ENCODE data around the gene SEPTIN8. TPM values are rescaled to one million over a fixed set of nuclear protein-coding genes. Genes with fewer than 3 reads are reported as not detected.

SEPTIN8 gene
- total and polyA plus RNA-seq, 2 of the 13 experiments (the other 11 are each of a cell fraction or from before 2014, with no cell fraction given), result 41.4 to 49.9 TPM

- in situ Hi-C loops (cut with HindIII; ENCODE audit: extremely low pct_ligation_motif_present, low pct_unique_long_range_greater_than_20kb) (loop anchor here (5.0 kb wide), 1 partner anchor 44 kb away; no protein-coding TSS in a partner anchor), intact Hi-C loops (cut with micrococcal nuclease; ENCODE audit: unreplicated experiment) (no loop called here)
- no peak for ATAC-seq
- Histone ChIP-seq H4K20me1 (ENCODE audit: insufficient read depth, low read length) (no peaks in the 10 kb centered on the region), H3K4me2 (ENCODE audit: low read depth, low read length) (no peak overlapping the region), H3K4me3 (replicated peaks in 1 of 3; ENCODE audit: insufficient read depth in 1 of 3, low read depth in 2 of 3, low read length in 3 of 3) (no peak overlapping the region), H3K4me1 (ENCODE audit: insufficient read depth, low read length) (peaks cover 68% of the 10 kb centered on the region), H3K9ac (ENCODE audit: insufficient read depth, low read depth, low read length) (no peak overlapping the region), H3K27me3 (ENCODE audit: control insufficient read depth in 1 of 2, insufficient read depth in 2 of 2, low read length in 2 of 2) (no peaks in the 10 kb centered on the region), H2AFZ (ENCODE audit: low read length) (no peak overlapping the region), H3K36me3 (replicated peaks in 1 of 2; ENCODE audit: control insufficient read depth in 1 of 2, insufficient read depth in 2 of 2, low read length in 2 of 2) (no peaks in the 10 kb centered on the region), H3K79me2 (ENCODE audit: insufficient read depth, low read length) (peaks cover 57% of the 10 kb centered on the region), H3K27ac (ENCODE audit: extremely low read length, insufficient read depth, low read length) (no peak overlapping the region), H3K9me3 (ENCODE audit: low read length) (no peaks in the 10 kb centered on the region)
- no TSS peak for BruUV-seq (replicated peaks)
- TF ChIP-seq ZNF468 (CRISPR knock-in tag; IDR thresholded peaks at IDR 0.05), result no peak
- no peak for TF ChIP-seq XBP1 (CRISPR knock-in tag; IDR thresholded peaks at IDR 0.05)
- TF ChIP-seq, protein P1, sequence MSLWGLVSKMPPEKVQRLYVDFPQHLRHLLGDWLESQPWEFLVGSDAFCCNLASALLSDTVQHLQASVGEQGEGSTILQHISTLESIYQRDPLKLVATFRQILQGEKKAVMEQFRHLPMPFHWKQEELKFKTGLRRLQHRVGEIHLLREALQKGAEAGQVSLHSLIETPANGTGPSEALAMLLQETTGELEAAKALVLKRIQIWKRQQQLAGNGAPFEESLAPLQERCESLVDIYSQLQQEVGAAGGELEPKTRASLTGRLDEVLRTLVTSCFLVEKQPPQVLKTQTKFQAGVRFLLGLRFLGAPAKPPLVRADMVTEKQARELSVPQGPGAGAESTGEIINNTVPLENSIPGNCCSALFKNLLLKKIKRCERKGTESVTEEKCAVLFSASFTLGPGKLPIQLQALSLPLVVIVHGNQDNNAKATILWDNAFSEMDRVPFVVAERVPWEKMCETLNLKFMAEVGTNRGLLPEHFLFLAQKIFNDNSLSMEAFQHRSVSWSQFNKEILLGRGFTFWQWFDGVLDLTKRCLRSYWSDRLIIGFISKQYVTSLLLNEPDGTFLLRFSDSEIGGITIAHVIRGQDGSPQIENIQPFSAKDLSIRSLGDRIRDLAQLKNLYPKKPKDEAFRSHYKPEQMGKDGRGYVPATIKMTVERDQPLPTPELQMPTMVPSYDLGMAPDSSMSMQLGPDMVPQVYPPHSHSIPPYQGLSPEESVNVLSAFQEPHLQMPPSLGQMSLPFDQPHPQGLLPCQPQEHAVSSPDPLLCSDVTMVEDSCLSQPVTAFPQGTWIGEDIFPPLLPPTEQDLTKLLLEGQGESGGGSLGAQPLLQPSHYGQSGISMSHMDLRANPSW (CRISPR knock-in tag; IDR thresholded peaks at IDR 0.05; ENCODE audit: borderline replicate concordance), result no peak
- 94% methylated on average over 12 of the region's 12 CpGs for WGBS (ENCODE audit: low lambda C conversion rate)
- DNase-seq (ENCODE audit: low spot score), result no peak
- CTCF ChIA-PET (ENCODE audit: low intra/inter-chr PET ratio, low total read pairs), result no interaction called here
- POLR2A ChIA-PET, result no interaction called here
- FAIRE-seq, result no peak
Measured at GRCh38 chr5:132773601-132774355, 3.3 kb downstream of the SEPTIN8 start.

- Histone ChIP-seq H3K4me1 (ENCODE audit: insufficient read depth, low read length) (peaks cover 64% of the 10 kb centered on the region), H4K20me1 (ENCODE audit: insufficient read depth, low read length) (no peaks in the 10 kb centered on the region), H3K36me3 (replicated peaks in 1 of 2; ENCODE audit: control insufficient read depth in 1 of 2, insufficient read depth in 2 of 2, low read length in 2 of 2) (peaks cover 0 to 4% of the 10 kb centered on the region in 2 experiments; a peak in 1 of 5 replicates), H3K4me3 (replicated peaks in 1 of 3; ENCODE audit: insufficient read depth in 1 of 3, low read depth in 2 of 3, low read length in 3 of 3) (no peak overlapping the region), H3K27me3 (ENCODE audit: control insufficient read depth in 1 of 2, insufficient read depth in 2 of 2, low read length in 2 of 2) (no peaks in the 10 kb centered on the region), H3K9ac (ENCODE audit: insufficient read depth, low read depth, low read length) (no peak overlapping the region), H3K79me2 (ENCODE audit: insufficient read depth, low read length) (peaks cover 63% of the 10 kb centered on the region), H2AFZ (ENCODE audit: low read length) (no peak overlapping the region), H3K27ac (ENCODE audit: extremely low read length, insufficient read depth, low read length) (no peak overlapping the region), H3K4me2 (ENCODE audit: low read depth, low read length) (no peak overlapping the region), H3K9me3 (ENCODE audit: low read length) (no peaks in the 10 kb centered on the region)
- FAIRE-seq (no peak), ATAC-seq (no peak), DNase-seq (ENCODE audit: low spot score) (no peak)
- ChIA-PET CTCF (ENCODE audit: low intra/inter-chr PET ratio, low total read pairs) (no interaction called here), POLR2A (no interaction called here)
- WGBS (ENCODE audit: low lambda C conversion rate), result 100% methylated on average over 4 of the region's 5 CpGs
- in situ Hi-C loops (cut with HindIII; ENCODE audit: extremely low pct_ligation_motif_present, low pct_unique_long_range_greater_than_20kb), result loop anchor here (5.0 kb wide), 1 partner anchor 44 kb away; no protein-coding TSS in a partner anchor
- intact Hi-C loops (cut with micrococcal nuclease; ENCODE audit: unreplicated experiment), result no loop called here
- no TSS peak for BruUV-seq (replicated peaks)
- TF ChIP-seq EP300 (IDR thresholded peaks at IDR 0.05; ENCODE audit: low read depth in 2 of 2, low read length in 2 of 2) (no peak), EP300 (CRISPR knock-in tag; IDR thresholded peaks at IDR 0.05; ENCODE audit: borderline replicate concordance) (no peak), ZNF720 (CRISPR knock-in tag; IDR thresholded peaks at IDR 0.05) (no peak), ATF2 (CRISPR knock-in tag; IDR thresholded peaks at IDR 0.05) (no peak), ZNF326 (CRISPR knock-in tag; IDR thresholded peaks at IDR 0.05; ENCODE audit: borderline replicate concordance) (no peak), PHF21A (CRISPR knock-in tag; IDR thresholded peaks at IDR 0.05) (no peak), RNF2 (conservative IDR thresholded peaks at IDR 0.05; ENCODE audit: low read depth) (no peak), HHEX (CRISPR knock-in tag; IDR thresholded peaks at IDR 0.05) (no peak), CAMTA2 (CRISPR knock-in tag; IDR thresholded peaks at IDR 0.05; ENCODE audit: borderline replicate concordance) (no peak)
- TF ChIP-seq, protein P2, sequence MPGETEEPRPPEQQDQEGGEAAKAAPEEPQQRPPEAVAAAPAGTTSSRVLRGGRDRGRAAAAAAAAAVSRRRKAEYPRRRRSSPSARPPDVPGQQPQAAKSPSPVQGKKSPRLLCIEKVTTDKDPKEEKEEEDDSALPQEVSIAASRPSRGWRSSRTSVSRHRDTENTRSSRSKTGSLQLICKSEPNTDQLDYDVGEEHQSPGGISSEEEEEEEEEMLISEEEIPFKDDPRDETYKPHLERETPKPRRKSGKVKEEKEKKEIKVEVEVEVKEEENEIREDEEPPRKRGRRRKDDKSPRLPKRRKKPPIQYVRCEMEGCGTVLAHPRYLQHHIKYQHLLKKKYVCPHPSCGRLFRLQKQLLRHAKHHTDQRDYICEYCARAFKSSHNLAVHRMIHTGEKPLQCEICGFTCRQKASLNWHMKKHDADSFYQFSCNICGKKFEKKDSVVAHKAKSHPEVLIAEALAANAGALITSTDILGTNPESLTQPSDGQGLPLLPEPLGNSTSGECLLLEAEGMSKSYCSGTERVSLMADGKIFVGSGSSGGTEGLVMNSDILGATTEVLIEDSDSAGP (CRISPR knock-in tag; IDR thresholded peaks at IDR 0.05; ENCODE audit: borderline replicate concordance), result no peak
Measured at GRCh38 chr5:132773114-132773513, 3.9 kb downstream of the SEPTIN8 start.

Data from HepG2 (cell line).